Right hindlimb (tissue), 1 donor: Measurements from ENCODE around the gene TBRG1.
A peak's percentile ranks its signal among the peaks of the same experiment; 100 is the strongest.
"Not testable (repeated sequence)": the region's sequence is repeated elsewhere in the genome, so short reads cannot be mapped to it uniquely, and the experiment has no call there.

Experiments used
- DNase-seq: peaks from one replicate; pipeline ENCODE4 v3.0.0-alpha.2; 2018

TBRG1 gene

DNA sequence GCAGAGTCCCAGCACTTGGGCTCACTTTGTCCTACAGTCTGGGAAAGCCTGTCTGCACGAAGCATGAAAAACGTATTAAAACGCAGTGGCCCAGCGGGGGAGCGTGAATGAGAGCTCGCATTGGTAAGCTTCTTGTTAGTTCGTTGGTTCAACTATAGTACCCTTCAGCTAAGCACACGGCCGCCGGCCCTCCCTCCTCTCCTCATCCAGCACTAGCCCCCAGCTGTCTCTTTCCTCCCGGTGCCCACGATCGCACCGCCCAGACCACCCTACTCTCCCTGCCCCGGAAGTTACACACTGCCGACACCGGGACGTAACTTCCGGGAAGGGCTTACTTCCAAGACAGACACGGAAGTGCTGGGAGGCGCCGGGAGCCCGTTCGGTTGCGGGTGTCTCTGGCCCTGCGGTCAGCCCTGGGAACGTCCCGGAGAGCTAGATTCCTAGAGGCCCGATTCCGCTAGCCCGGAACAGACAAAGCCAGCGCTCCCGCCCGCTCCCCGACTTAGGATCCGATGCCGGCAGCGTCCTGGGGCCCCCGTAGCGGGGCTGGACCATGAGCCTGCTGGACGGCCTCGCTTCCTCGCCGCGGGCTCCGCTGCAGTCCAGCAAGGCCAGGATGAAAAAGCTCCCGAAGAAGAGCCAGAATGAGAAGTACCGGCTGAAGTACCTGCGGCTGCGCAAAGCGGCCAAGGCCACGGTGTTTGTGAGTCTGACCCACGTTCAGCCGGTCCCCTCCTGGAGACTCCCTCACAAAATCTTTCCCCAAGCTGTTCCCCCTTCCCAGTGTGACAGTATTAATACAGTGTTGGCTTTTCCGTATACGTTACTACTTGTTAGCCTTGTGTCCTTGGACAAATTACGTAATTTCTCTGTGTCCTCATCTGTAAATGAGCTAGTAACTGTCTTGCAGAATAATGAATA lies at the start of gene TBRG1:
Gene TBRG1 (plus strand): TSS at position 334 of the 921 bp plus-strand sequence. CDS start 220 bp downstream, at position 554.
- DNase-seq = peak; percentile 96

DNA sequence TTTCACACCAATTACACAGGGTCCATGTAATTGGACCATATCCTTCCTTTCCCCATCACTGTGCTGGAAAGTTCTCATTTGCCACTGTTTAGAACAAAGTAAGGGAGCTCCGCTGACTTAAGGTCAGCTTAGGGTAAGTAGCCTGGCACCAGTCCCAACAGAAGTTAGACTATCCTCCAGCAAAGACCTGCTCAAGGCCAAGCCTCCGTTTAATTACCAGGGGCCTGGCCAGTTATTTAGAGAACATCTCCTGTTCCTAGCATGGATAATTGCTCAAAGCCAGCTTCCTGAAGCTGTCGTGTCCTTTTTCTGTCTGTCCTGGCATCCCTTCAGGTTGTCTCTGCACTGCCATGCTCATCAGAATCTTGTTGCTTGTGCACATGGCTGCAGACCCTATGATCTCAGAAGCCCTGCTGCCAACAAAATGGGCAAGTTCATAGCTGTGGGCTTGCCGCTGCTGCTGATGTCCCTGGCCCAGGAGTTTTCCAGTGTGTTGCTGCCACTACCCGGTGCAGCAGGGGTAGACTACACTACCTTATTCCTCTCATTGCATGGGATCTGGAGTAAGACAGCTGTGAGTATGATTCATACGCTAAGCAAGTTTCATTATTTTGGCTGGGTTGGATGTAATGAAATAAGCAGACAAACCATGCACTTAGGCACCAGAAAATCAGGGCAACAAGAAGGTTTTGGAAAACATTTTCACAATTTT lies 44.8 kb upstream of the TBRG1 start:
- peak; percentile 46 for DNase-seq

DNA sequence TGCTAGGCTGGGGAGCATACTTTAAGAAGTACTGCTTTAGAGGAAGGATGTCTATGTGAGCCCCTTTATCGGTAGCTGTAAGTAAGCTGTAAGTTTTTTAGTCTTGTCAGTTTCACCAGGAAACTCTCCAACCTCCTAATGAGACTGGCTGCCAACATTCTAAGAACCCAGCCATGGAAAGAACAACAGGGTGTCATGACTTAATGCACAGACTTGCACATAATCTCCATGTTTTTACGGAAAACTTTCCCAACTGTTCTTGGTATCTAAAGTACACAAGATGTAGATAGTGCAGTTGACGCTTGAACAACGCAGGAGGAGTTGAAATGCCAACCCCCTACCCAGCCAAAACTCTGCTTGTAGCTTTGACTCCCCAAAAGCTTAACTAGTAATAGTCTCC lies 43.9 kb upstream of the TBRG1 start:
- no peak for DNase-seq

- no peak for DNase-seq
Measured at GRCh38 chr11:124581817-124582216, 40.8 kb upstream of the TBRG1 start.

GRCh38 chr11:124582565-124582964 lies 40.1 kb upstream of the TBRG1 start:
- no peak for DNase-seq

DNA sequence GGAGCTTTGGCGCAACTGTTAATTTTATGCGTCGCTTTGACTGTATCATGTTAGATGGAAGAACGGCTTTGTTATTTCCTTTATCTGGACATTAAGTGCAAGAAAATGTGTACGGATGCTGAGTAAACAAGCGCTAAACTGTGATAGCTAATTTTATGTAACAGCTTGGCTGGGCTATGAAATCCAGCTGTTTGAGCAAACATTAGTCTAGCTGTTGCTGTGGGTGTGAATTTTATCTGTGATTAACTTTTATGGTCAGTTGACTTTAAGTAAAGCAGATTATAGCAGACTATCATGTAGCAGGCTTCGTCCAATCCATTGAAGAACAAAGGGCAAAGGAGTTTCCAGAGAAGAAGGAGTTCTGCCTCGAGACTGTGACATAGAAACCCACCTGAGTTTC lies 38.9 kb upstream of the TBRG1 start:
- no peak for DNase-seq

DNA sequence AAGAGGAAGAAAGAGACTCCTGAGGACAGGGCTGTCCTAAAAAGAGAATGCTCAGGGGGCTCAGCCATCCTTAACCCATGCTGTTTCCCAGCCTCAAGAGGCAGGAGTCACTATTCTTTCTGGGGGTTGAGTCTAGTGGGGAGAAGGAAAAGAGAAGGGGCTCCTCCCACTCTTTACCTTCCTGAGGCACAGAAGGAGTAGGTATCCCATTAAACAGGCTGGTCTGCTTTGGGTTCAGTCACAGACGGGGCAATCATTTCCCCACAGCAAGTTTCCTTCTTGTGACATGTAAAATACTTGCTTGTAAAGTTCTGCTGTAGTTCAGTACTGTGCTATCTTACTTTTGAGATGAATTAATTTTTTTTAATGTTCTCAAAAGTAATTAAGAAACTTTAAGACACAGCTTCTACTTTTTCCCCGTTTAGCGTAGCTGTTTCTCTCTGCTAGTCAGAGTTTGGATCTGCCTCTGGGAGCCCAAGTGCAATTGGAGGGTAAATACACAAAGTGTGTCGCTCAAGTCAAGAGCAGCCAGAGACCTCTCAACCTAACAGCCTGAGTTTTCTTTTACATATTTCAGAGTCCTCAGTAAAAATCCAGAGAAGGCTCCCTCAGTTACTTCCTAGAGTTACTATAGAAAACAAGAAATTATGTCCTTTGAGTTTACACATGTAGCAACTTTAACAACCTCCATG lies 37.8 kb upstream of the TBRG1 start:
- DNase-seq = no peak

DNA sequence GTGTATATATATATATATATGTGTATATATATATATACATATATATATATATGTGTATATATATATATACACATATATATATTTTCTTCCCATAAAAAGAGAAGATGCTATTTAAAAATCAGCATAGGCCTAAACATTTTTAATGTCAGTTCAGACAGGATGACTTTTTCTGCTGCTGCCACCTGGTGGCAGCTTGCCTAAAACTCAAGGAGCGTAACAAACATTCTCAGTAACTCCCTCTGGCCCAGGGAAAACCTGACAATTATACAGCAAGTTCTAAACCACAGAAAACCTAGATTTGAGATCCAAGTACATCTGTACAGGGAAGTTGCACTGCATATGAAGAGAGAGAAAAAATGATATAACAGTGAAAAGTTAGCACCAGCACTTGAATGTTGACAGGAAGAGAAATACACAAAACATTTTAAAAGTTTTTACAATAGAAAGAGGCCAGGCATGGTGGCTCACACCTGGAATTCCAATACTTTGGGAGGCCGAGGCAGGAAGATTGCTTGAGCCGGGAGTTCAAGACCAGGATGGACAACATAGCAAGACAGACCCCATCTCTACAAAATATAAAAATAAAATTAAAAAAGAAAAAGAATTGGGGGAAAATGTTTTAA lies 36.3 kb upstream of the TBRG1 start:
- DNase-seq = peak; percentile 67

GRCh38 chr11:124591430-124591829 lies 31.2 kb upstream of the TBRG1 start:
- no peak for DNase-seq

- no peak for DNase-seq
Measured at GRCh38 chr11:124592627-124593026, 30.0 kb upstream of the TBRG1 start.

- DNase-seq = no peak
Measured at GRCh38 chr11:124595302-124595701, 27.4 kb upstream of the TBRG1 start.

DNA sequence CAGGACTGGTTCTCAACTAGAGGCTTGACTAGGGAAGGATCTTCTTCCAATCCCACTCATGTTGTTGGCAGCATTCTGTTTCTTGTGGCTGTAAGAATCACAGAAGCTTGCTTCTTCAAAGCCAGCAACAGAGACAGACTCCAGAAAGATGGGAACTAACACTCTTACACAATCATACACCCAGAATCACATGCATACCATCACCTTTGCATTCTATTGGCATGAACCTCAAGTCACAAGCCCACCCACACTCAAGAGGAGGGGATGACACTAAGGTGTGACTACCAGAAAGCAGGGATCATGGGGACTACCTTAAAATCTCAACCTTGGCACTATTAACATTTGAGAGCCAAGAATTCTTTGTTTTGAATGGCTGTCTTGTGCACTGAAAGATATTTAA lies 25.0 kb upstream of the TBRG1 start:
- no peak for DNase-seq

DNA sequence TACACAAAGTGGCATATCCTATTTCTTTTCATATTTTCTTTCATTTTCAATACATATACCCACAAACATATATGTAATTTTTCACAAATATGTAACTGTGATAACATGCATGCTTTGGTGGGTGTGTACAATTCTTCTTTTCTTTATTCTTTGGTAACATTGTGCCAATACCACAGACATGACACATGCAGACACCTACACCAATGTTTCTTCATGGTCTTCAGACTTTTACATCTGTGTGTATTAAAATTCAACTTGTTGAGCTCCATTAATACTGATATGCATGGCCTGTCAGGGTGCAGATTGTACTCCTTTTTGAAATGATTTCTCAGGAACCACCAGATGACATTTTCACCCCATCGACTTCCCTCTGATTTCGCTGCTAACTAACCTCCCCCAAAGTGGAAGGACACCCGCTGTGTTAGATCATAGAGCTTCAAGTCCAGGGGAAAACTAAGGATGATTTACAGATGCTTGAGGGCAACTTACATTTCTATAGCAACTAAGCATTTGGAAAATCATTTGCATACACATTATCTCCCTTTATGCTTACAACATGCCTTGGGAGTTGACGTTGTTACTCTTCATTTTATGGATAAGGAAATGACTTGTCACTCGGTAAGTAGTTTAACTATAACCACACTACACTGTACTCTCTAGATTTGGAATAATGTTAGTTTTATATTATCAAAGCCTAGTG lies 21.9 kb upstream of the TBRG1 start:
- DNase-seq = no peak

DNA sequence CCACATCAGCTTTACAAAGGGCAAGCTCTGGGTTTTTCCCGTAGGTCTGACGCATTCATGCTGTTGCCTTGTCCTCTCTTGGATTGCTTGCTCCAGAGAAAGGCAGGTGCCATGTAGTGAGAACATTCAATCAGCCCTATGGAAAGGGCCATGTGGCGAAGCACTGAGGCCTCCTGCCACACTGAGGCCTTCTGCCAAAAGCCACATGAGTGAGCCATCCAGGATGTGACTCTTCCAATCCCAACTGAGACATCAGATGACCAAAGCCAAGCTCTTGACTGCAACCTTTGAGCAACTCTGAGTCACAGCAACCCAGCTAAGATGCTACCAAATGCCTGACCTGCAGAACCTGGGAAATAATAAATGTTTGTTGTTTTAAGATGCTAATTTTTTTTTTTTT lies 20.5 kb upstream of the TBRG1 start:
- no peak for DNase-seq

DNA sequence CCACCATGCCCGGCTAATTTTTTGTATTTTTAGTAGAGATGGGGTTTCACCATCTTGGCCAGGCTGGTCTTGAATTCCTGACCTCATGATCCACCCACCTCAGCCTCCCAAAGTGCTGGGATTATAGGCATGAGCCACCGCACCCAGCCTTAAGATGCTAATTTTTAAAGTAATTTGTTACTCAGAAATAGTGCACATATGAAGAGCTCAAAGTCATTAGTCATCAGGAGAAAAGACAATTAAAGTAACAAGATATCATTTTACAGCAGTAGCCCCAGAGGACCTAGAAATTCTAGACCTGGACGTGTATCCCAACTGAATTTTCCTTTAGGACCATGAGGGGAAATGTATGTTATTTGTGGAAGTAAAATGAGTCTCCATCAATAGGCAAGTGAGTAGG lies 19.9 kb upstream of the TBRG1 start:
- not testable (repeated sequence) for DNase-seq

- no peak for DNase-seq
Measured at GRCh38 chr11:124605719-124606118, 16.9 kb upstream of the TBRG1 start.

DNA sequence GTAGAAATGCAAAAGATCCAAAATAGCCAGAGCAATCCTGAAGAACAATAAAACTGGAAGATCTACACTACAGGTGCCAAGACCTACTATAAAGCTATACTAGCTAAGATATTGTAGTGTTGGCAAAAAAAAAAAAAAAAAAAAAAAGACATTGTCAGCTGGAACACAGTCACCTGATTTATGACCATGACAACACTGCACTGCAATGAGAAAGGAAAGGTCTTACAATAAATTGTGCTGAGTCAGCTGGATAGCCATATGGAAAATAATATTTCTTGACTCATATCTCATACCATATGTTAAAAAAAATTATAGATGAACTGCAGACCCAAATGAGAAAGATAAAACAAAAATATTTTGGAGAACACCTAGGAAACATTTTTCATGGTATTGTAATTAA lies 14.5 kb upstream of the TBRG1 start:
- no peak for DNase-seq

GRCh38 chr11:124610295-124610694 lies 12.4 kb upstream of the TBRG1 start:
- no peak for DNase-seq

DNA sequence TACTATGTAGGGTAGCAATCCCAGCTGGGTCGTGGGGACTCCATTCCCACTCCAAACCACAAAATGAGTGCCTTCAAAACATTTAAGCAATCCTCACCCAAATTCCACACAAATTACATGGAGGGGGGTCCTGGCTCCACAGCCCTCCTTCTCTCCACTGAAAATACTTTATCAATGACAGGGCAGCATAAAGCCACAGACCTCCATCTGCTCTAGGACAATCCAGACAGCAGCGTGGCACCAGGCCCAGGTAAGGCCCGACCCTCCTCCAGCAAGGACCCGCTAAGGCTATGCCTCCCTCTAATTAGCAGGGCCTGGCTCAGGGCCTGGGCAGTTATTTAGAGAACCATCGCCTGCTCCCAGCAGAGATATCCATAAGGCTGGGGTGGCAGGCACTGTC lies 11.6 kb upstream of the TBRG1 start, which contains the start of gene PANX3:
Gene PANX3 (plus strand): TSS at position 365 of the 400 bp plus-strand sequence. CDS start 129 bp downstream, outside the sequence.
- DNase-seq = peak; percentile 45

DNA sequence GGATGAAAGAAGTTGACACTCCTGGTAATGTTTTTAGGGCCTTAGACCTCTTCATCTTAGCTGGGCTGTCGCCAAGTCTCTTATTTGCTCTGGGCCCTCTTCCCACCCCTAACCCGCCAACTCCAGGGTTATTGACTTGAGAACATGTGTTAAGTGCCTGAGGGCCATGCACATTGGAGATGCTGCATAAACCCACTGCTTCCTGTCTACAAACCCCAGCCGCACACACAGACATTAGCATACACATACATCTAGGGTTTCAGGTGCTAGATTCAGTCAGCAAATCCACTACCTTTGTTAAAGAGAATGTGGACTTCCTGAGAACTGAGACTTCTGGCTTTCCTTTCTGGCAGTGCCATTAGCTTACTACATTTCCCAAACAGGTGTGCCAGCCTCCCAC lies 10.6 kb upstream of the TBRG1 start:
- DNase-seq = no peak

- peak; percentile 36 for DNase-seq
Measured at GRCh38 chr11:124612567-124613246, 10.0 kb upstream of the TBRG1 start.

DNA sequence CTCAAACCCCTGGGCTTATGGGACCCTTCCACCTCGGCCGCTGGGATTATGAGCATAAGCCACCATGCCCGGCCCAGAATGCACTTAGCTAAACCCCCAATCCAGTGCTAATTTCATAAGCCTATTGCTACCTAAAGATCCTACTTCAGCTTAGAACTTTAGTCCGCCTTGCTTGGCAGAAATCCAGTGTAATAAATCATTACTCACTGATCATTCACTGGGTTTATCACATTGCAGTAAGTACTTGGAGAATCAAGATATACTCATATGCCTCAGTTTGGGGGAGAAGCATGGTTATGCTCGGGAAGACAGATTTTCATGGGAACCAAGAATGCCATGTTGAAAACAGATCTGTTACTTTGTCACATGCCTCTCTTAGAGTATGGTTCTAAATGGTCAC lies 3.8 kb upstream of the TBRG1 start:
- no peak for DNase-seq
